ENCODE measurements around the gene SLC22A12.

DNA sequence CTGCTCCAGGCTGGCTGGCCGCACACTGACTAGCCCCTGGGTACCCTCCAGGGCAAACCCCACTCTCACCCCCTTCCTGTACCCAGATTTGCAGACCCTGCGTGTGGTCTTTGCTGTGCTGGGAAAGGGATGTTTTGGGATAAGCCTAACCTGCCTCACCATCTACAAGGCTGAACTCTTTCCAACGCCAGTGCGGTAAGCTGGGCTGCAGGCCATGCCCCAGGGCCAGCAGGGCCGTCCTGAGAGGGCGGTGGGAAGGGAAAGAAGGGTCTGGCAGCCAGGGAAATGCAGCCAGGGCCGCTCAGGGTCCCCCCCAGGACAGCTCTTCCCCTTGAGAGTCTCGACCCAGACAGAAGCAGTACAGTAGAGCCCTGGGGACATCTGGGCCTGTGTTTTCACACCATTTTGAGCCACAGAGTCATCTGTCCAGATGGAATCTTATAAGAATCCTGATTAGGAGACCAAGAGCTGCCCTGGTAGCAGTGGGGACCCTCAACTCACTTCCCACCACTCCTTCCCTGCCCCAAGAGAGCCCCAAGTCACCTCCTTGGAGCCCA, 22.4 kb upstream of the SLC22A12 start:
- TF ChIP-seq, protein P1, sequence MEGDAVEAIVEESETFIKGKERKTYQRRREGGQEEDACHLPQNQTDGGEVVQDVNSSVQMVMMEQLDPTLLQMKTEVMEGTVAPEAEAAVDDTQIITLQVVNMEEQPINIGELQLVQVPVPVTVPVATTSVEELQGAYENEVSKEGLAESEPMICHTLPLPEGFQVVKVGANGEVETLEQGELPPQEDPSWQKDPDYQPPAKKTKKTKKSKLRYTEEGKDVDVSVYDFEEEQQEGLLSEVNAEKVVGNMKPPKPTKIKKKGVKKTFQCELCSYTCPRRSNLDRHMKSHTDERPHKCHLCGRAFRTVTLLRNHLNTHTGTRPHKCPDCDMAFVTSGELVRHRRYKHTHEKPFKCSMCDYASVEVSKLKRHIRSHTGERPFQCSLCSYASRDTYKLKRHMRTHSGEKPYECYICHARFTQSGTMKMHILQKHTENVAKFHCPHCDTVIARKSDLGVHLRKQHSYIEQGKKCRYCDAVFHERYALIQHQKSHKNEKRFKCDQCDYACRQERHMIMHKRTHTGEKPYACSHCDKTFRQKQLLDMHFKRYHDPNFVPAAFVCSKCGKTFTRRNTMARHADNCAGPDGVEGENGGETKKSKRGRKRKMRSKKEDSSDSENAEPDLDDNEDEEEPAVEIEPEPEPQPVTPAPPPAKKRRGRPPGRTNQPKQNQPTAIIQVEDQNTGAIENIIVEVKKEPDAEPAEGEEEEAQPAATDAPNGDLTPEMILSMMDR (IDR thresholded peaks at IDR 0.05) = no peak
- TF ChIP-seq EZH2 (IDR thresholded peaks at IDR 0.05) = no peak

All from neural progenitor cell (in vitro differentiated cells).